ENCODE measurements around the gene PRPF18. TPM values are rescaled to one million over a fixed set of nuclear protein-coding genes. Genes with fewer than 3 reads are reported as not detected.
"Not testable (repeated sequence)": the region's sequence is repeated elsewhere in the genome, so short reads cannot be mapped to it uniquely, and the experiment has no call there.

PRPF18 gene
- total RNA-seq (2014; rRNA removed) (10.2 and 13.7 TPM in 2 replicates), Bru-seq, nascent RNA (percentile 66 among the genes with signal in this experiment), BruChase-seq, experiment 1, labeled RNA remaining after a 6-hour chase (percentile 61 among the genes with signal in this experiment), BruChase-seq, experiment 2, labeled RNA remaining after a 2-hour chase (percentile 62 among the genes with signal in this experiment)
- long read RNA-seq, transcript PRPF18-202 (10 exons, 1,717 nt) = major isoform, 8 of 15 reads
- long read RNA-seq, partial matches to known transcripts = 2 of 15 reads
- long read RNA-seq, other reads (novel, unspliced or antisense) = 5 of 15 reads

- Histone ChIP-seq H2AFZ (ENCODE audit: low read length) (peak within 1 kb of the TSS; percentile 81), H3K4me3 (ENCODE audit: low read length) (peak within 1 kb of the TSS; percentile 89), H3K4me2 (ENCODE audit: low read length) (peak within 1 kb of the TSS; percentile 84), H4K20me1 (ENCODE audit: low read length) (no peaks in the 10 kb centered on the region), H3K27ac (ENCODE audit: low read length) (no peak within 1 kb of the TSS), H3K36me3 (ENCODE audit: low read depth, low read length) (no peaks in the 10 kb centered on the region), H3F3A (ENCODE audit: low read length, unreplicated experiment) (no peaks in the 10 kb centered on the region), H3K79me2 (ENCODE audit: low read length) (peaks cover 23% of the 10 kb centered on the region), H3K4me1 (ENCODE audit: insufficient read depth, low read length) (no peaks in the 10 kb centered on the region), H3K9me2 (replicated peaks; ENCODE audit: low read length) (no peaks in the 10 kb centered on the region), H3K9ac (ENCODE audit: low read length) (peak within 1 kb of the TSS; percentile 82), H3K27me3 (ENCODE audit: low read length) (no peaks in the 10 kb centered on the region), H3K9me3 (ENCODE audit: low read length) (no peaks in the 10 kb centered on the region)
- intact Hi-C loops (cut with micrococcal nuclease) = loop anchor here (5.0 to 10.0 kb wide), 2 partner anchors 52 to 95 kb away; no protein-coding TSS in a partner anchor
- TF ChIP-seq EZH2 (IDR thresholded peaks at IDR 0.05; ENCODE audit: low read length, unreplicated experiment) = no peak
- peak; percentile 74 for TF ChIP-seq CTCF (conservative IDR thresholded peaks at IDR 0.05; ENCODE audit: low read depth, low read length)
- BruUV-seq (replicated peaks) = no TSS peak
- ChIA-PET POLR2A (ENCODE audit: unreplicated experiment) (no interaction called here), CTCF (interaction anchor here (0.6 to 1.4 kb wide), 2 partner anchors 189 to 215 kb away, joined by 3 to 5 read pairs; no protein-coding TSS in a partner anchor)
- ATAC-seq (peak; percentile 97), DNase-seq (peak; percentile 85)
Observed at GRCh38 chr10:13586676-13587355, at the start of gene PRPF18. TSS of gene PRPF18 (plus strand) at chr10:13586965. CDS start at chr10:13587087, 122 bp downstream.

- H3K27ac ChIP-seq (ENCODE audit: low read length); H3K4me1 ChIP-seq (ENCODE audit: insufficient read depth, low read length); H3K79me2 ChIP-seq (ENCODE audit: low read length); H3K9me2 ChIP-seq (replicated peaks; ENCODE audit: low read length); H2AFZ ChIP-seq (ENCODE audit: low read length); H3K36me3 ChIP-seq (ENCODE audit: low read depth, low read length); CTCF ChIA-PET; H3K9ac ChIP-seq (ENCODE audit: low read length); H3K27me3 ChIP-seq (ENCODE audit: low read length); H3F3A ChIP-seq (ENCODE audit: low read length, unreplicated experiment); DNase-seq; H3K4me2 ChIP-seq (ENCODE audit: low read length); BruUV-seq (replicated peaks); POLR2A ChIA-PET (ENCODE audit: unreplicated experiment); H3K9me3 ChIP-seq (ENCODE audit: low read length); H3K4me3 ChIP-seq (ENCODE audit: low read length); H4K20me1 ChIP-seq (ENCODE audit: low read length); ATAC-seq: not testable (repeated sequence)
- intact Hi-C loops (cut with micrococcal nuclease) = loop anchor here (10.0 kb wide), 1 partner anchor 47 kb away; the partner anchor contains the start of gene PRPF18
Observed at GRCh38 chr10:13537985-13538384, 48.8 kb upstream of the PRPF18 start.

GRCh38 chr10:13542533-13542932, 44.2 kb upstream of the PRPF18 start:
- H3K27ac ChIP-seq (ENCODE audit: low read length) = no peak overlapping the region
- no peak overlapping the region for H3K4me3 ChIP-seq (ENCODE audit: low read length)
- TF ChIP-seq EZH2phosphoT487 (IDR thresholded peaks at IDR 0.05; ENCODE audit: borderline replicate concordance, low read length) = no peak
- TF ChIP-seq EZH2 (IDR thresholded peaks at IDR 0.05; ENCODE audit: low read length, unreplicated experiment) = no peak
- no peak for TF ChIP-seq CTCF (conservative IDR thresholded peaks at IDR 0.05; ENCODE audit: low read depth, low read length)
- intact Hi-C loops (cut with micrococcal nuclease) = no loop called here
- DNase-seq = no peak
- H3K27me3 ChIP-seq (ENCODE audit: low read length) = no peaks in the 10 kb centered on the region
- no peak overlapping the region for H3K9ac ChIP-seq (ENCODE audit: low read length)
- no peaks in the 10 kb centered on the region for H4K20me1 ChIP-seq (ENCODE audit: low read length)
- no peak overlapping the region for H3K4me2 ChIP-seq (ENCODE audit: low read length)
- ChIA-PET CTCF (no interaction called here), POLR2A (ENCODE audit: unreplicated experiment) (no interaction called here)
- H3K9me2 ChIP-seq (replicated peaks; ENCODE audit: low read length) = no peaks in the 10 kb centered on the region
- H3K36me3 ChIP-seq (ENCODE audit: low read depth, low read length) = no peaks in the 10 kb centered on the region
- no peaks in the 10 kb centered on the region for H3K4me1 ChIP-seq (ENCODE audit: insufficient read depth, low read length)
- no peaks in the 10 kb centered on the region for H3K79me2 ChIP-seq (ENCODE audit: low read length)
- ATAC-seq = no peak
- no TSS peak for BruUV-seq (replicated peaks)
- no peaks in the 10 kb centered on the region for H3F3A ChIP-seq (ENCODE audit: low read length, unreplicated experiment)
- H2AFZ ChIP-seq (ENCODE audit: low read length) = no peak overlapping the region
- H3K9me3 ChIP-seq (ENCODE audit: low read length) = no peaks in the 10 kb centered on the region

Measured in PC-3 (cell line).